ENCODE data around the gene CYB561. TPM values are rescaled to one million over a fixed set of nuclear protein-coding genes. Genes with fewer than 3 reads are reported as not detected.

CYB561 gene
- total and polyA plus RNA-seq, 9 of the 15 experiments (the other 6 are each of a cell fraction or from before 2014, with no cell fraction given), result 4.0 to 30.8 (median 17.4) TPM

DNA sequence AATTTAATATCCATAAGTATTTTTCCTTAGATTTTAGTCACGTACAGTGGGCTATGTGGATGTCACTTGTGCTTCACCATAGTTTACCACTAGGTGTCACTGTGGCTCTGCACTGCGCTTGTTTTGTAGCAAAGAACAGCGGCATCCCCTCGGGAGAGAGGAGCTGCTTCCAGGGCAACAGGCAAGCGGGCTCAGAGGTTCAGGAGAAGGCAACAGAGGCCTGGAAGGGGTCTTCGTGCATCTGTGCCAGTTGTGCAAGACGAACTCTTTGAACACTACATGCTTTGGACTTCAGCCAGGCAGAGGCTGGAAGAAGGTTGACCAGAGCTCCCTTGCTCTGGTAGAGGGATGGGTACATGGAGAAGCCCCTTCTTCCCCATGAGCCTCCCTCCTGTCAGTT, 20.6 kb downstream of the CYB561 start:
- H3K27me3 ChIP-seq (ENCODE audit: control insufficient read depth in 2 of 2, insufficient read depth in 2 of 2, low read length in 2 of 2), result no peaks in the 10 kb centered on the region
- H3K79me2 ChIP-seq (ENCODE audit: control insufficient read depth, insufficient read depth, low read length), result no peaks in the 10 kb centered on the region
- in situ Hi-C loops (cut with MboI), result loop anchor here (25.0 kb wide), 1 partner anchor 412 kb away; the partner anchor contains the start of genes FTSJ3, PSMC5 and SMARCD2
- 0 out of 2 replicates have a peak overlapping the region, but pooled peaks have one; percentile 5 for H2AFZ ChIP-seq (ENCODE audit: low read depth, low read length)
- CTCF ChIA-PET (ENCODE audit: low intra/inter-chr PET ratio), result interaction anchor here (0.6 to 4.3 kb wide), 8 partner anchors 19 to 409 kb away, joined by 3 to 36 read pairs (median 5); partner anchors contain the start of gene ACE
- DNase-seq (ENCODE audit: extremely low read depth in 1 of 4, low spot score in 3 of 4) (peak; percentile 76 to 88 (median 80)), FAIRE-seq (peak; percentile 92), ATAC-seq (peak; percentile 89)
- H3K4me3 ChIP-seq, result no peak overlapping the region
- BruUV-seq (replicated peaks), result no TSS peak
- H3K9ac ChIP-seq (ENCODE audit: insufficient read depth in 1 of 2, low read depth in 2 of 2, low read length in 2 of 2), result no peak overlapping the region
- POLR2A ChIA-PET, result interaction anchor here (0.6 to 2.4 kb wide), 14 partner anchors 10 to 254 kb away, joined by 3 to 13 read pairs (median 4); partner anchors contain the start of genes CYB561 and DCAF7
- 0 out of 3 replicates have a peak, but pooled peaks cover 2% of the 10 kb centered on the region for H3K36me3 ChIP-seq (ENCODE audit: control insufficient read depth, insufficient read depth, low read length)
- no peaks in the 10 kb centered on the region for H3K9me1 ChIP-seq (ENCODE audit: control insufficient read depth, insufficient read depth, low read length)
- no peaks in the 10 kb centered on the region for H4K20me1 ChIP-seq (replicated peaks; ENCODE audit: control insufficient read depth, insufficient read depth, low read length)
- no peak overlapping the region for H3K4me2 ChIP-seq (ENCODE audit: insufficient read depth, low read length)
- H3K9me3 ChIP-seq (replicated peaks; ENCODE audit: control insufficient read depth, insufficient read depth, low read depth, low read length), result no peaks in the 10 kb centered on the region
- intact Hi-C loops (cut with micrococcal nuclease), result loop anchor here (1.0 to 5.0 kb wide), 3 partner anchors 54 to 272 kb away; no protein-coding TSS in a partner anchor
- no peak overlapping the region for H3K27ac ChIP-seq (ENCODE audit: extremely low read depth, low read depth, low read length)
- peaks cover 9 to 19% of the 10 kb centered on the region in 2 experiments for H3K4me1 ChIP-seq (replicated peaks in 1 of 2; ENCODE audit: control insufficient read depth in 2 of 2, insufficient read depth in 2 of 2, low read length in 2 of 2)
- 3% methylated on average over 7 of the region's 7 CpGs for WGBS (ENCODE audit: insufficient coverage, low coverage, missing lambda C conversion rate)
- TF ChIP-seq, protein P1, sequence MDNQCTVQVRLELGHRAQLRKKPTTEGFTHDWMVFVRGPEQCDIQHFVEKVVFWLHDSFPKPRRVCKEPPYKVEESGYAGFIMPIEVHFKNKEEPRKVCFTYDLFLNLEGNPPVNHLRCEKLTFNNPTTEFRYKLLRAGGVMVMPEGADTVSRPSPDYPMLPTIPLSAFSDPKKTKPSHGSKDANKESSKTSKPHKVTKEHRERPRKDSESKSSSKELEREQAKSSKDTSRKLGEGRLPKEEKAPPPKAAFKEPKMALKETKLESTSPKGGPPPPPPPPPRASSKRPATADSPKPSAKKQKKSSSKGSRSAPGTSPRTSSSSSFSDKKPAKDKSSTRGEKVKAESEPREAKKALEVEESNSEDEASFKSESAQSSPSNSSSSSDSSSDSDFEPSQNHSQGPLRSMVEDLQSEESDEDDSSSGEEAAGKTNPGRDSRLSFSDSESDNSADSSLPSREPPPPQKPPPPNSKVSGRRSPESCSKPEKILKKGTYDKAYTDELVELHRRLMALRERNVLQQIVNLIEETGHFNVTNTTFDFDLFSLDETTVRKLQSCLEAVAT (IDR thresholded peaks at IDR 0.05), result no peak
- TF ChIP-seq ZNF224 (CRISPR knock-in tag; IDR thresholded peaks at IDR 0.05) (no peak), TCF7 (IDR thresholded peaks at IDR 0.05; ENCODE audit: borderline replicate concordance) (no peak), POLR2G (IDR thresholded peaks at IDR 0.05; ENCODE audit: low read depth, low read length) (no peak), ZNF511 (CRISPR knock-in tag; IDR thresholded peaks at IDR 0.05) (no peak), ZFP36 (IDR thresholded peaks at IDR 0.05; ENCODE audit: low read depth, low read length, partially characterized antibody) (no peak), POLR2AphosphoS5 (IDR thresholded peaks at IDR 0.05; ENCODE audit: control insufficient read depth, insufficient read depth, low read depth, low read length) (no peak), NR2C1 (IDR thresholded peaks at IDR 0.05) (no peak), NR2C1 (tag; IDR thresholded peaks at IDR 0.05) (no peak), NR0B1 (IDR thresholded peaks at IDR 0.05; ENCODE audit: partially characterized antibody) (no peak), RFX1 (IDR thresholded peaks at IDR 0.05) (peak; percentile 61; the same call in 1 of the 2 replicates), ARID2 (IDR thresholded peaks at IDR 0.05) (peak; percentile 71; the same call in 1 of the 2 replicates), DNMT1 (IDR thresholded peaks at IDR 0.05) (no peak), ZBTB49 (CRISPR knock-in tag; IDR thresholded peaks at IDR 0.05; ENCODE audit: borderline replicate concordance) (no peak), HEY1 (CRISPR knock-in tag; IDR thresholded peaks at IDR 0.05; ENCODE audit: borderline replicate concordance) (no peak)
- TF ChIP-seq, protein P2, sequence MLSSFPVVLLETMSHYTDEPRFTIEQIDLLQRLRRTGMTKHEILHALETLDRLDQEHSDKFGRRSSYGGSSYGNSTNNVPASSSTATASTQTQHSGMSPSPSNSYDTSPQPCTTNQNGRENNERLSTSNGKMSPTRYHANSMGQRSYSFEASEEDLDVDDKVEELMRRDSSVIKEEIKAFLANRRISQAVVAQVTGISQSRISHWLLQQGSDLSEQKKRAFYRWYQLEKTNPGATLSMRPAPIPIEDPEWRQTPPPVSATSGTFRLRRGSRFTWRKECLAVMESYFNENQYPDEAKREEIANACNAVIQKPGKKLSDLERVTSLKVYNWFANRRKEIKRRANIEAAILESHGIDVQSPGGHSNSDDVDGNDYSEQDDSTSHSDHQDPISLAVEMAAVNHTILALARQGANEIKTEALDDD (IDR thresholded peaks at IDR 0.05), result no peak
